RWPE2 (cell line): ENCODE data around the gene CIT.

Experiments used
- ATAC-seq: fragments of 200-7000 bp; cut with Tn5 transposase; 3 replicates; pipeline ENCODE4 v1.9.1; 2021; ENCODE audit warnings: low read depth
- DNase-seq: peaks from one replicate; pipeline ENCODE4 v3.0.0-alpha.2; 2020; ENCODE audit warnings: low spot score
- H3K27ac ChIP-seq: fragments of 450-650 bp; 2 replicates; pipeline ENCODE4 v1.5.1; 2017; ENCODE audit warnings: mild to moderate bottlenecking; ENCODE audit not compliant: poor library complexity, severe bottlenecking
- H3K27me3 ChIP-seq: fragments of 250-450 bp; sonication (Bioruptor Pico); 2 replicates; pipeline ENCODE4 v1.5.1; 2021; ENCODE audit warnings: mild to moderate bottlenecking, moderate library complexity; ENCODE audit not compliant: insufficient read depth, poor library complexity, severe bottlenecking
- H3K36me3 ChIP-seq: fragments of 250-450 bp; sonication (Bioruptor Pico); 2 replicates; pipeline ENCODE4 v1.5.1; 2020; ENCODE audit warnings: low read depth, mild to moderate bottlenecking, moderate library complexity
- H3K4me1 ChIP-seq: fragments of 250-450 bp; sonication (Bioruptor Pico); 2 replicates; pipeline ENCODE4 v1.5.1; 2021; ENCODE audit warnings: mild to moderate bottlenecking, moderate library complexity; ENCODE audit not compliant: insufficient read depth, poor library complexity, severe bottlenecking
- H3K4me3 ChIP-seq: fragments of 250-450 bp; sonication (Bioruptor Pico); 2 replicates; pipeline ENCODE4 v1.5.1; 2021; ENCODE audit warnings: mild to moderate bottlenecking, moderate library complexity; ENCODE audit not compliant: severe bottlenecking
- H3K9me3 ChIP-seq: fragments of 250-450 bp; sonication (Bioruptor Pico); 2 replicates; pipeline ENCODE4 v1.5.1; 2021; ENCODE audit warnings: mild to moderate bottlenecking, moderate library complexity; ENCODE audit not compliant: severe bottlenecking
- CTCF ChIP-seq: fragments of 450-650 bp; IDR thresholded peaks from one replicate; pipeline ENCODE4 v1.5.1; 2017; ENCODE audit warnings: mild to moderate bottlenecking, moderate library complexity; ENCODE audit not compliant: poor library complexity, severe bottlenecking

CIT gene

GRCh38 chr12:119669744-119670472 lies 207.2 kb downstream of the CIT start:
- H3K36me3 ChIP-seq = peaks cover 47% of the 10 kb centered on the region
- H3K4me1 ChIP-seq = peaks cover 8% of the 10 kb centered on the region
- no peaks in the 10 kb centered on the region for H3K9me3 ChIP-seq
- DNase-seq (no peak), ATAC-seq (no peak)
- H3K4me3 ChIP-seq = no peak overlapping the region
- no peaks in the 10 kb centered on the region for H3K27me3 ChIP-seq
- TF ChIP-seq CTCF = no peak
- H3K27ac ChIP-seq = peak overlapping the region; percentile 90

GRCh38 chr12:119668324-119668841 lies 208.7 kb downstream of the CIT start:
- H3K27me3 ChIP-seq = no peaks in the 10 kb centered on the region
- H3K4me1 ChIP-seq = peaks cover 8% of the 10 kb centered on the region
- DNase-seq = no peak
- peaks cover 31% of the 10 kb centered on the region for H3K36me3 ChIP-seq
- TF ChIP-seq CTCF = no peak
- ATAC-seq = peak; percentile 9
- H3K27ac ChIP-seq = peak overlapping the region; percentile 90
- no peaks in the 10 kb centered on the region for H3K9me3 ChIP-seq
- H3K4me3 ChIP-seq = peak overlapping the region; percentile 73

GRCh38 chr12:119667577-119668323 lies 209.4 kb downstream of the CIT start, which contains the start of gene PRKAB1:
Gene PRKAB1, plus strand, starts transcription at chr12:119668133. Its CDS starts 112 bp downstream, at chr12:119668245.
- H3K4me1 ChIP-seq = peaks cover 8% of the 10 kb centered on the region
- TF ChIP-seq CTCF = peak; percentile 97
- H3K4me3 ChIP-seq = peak within 1 kb of the TSS; percentile 73
- peak within 1 kb of the TSS; percentile 90 for H3K27ac ChIP-seq
- peak; percentile 98 for DNase-seq
- H3K36me3 ChIP-seq = peaks cover 25% of the 10 kb centered on the region
- no peaks in the 10 kb centered on the region for H3K27me3 ChIP-seq
- H3K9me3 ChIP-seq = no peaks in the 10 kb centered on the region
- ATAC-seq = peak; percentile 97

GRCh38 chr12:119666900-119667576 lies 210.1 kb downstream of the CIT start:
- peak overlapping the region; percentile 73 for H3K4me3 ChIP-seq
- no peaks in the 10 kb centered on the region for H3K27me3 ChIP-seq
- peak overlapping the region; percentile 90 for H3K27ac ChIP-seq
- no peak for ATAC-seq
- no peak for DNase-seq
- no peak for TF ChIP-seq CTCF
- H3K36me3 ChIP-seq = peaks cover 18% of the 10 kb centered on the region
- peaks cover 8% of the 10 kb centered on the region for H3K4me1 ChIP-seq
- H3K9me3 ChIP-seq = no peaks in the 10 kb centered on the region
